GM18873 (cell line): ENCODE results near the gene KLHL13.
"Not testable (repeated sequence)": the region's sequence is repeated elsewhere in the genome, so short reads cannot be mapped to it uniquely, and the experiment has no call there.

Source experiments
- ATAC-seq: cut with Tn5 transposase; IDR thresholded peaks from one replicate; pipeline ENCODE4 v1.9.1; 2021; ENCODE audit warnings: mild to moderate bottlenecking, moderate library complexity, moderate number of reproducible peaks; ENCODE audit not compliant: unreplicated experiment, low FRiP score

Gene KLHL13

GRCh38 chrX:118116713-118117550 is at the start of gene KLHL13:
KLHL13 (minus strand) TSS chrX:118116810; CDS start chrX:118028473, 88,337 bp downstream.
- ATAC-seq, result no peak

GRCh38 chrX:118164138-118164537 is 47.5 kb upstream of the KLHL13 start:
- ATAC-seq, result no peak

- no peak for ATAC-seq
These were observed 40.5 kb upstream of the KLHL13 start for GRCh38 chrX:118156953-118157608.

- ATAC-seq, result no peak
These were observed 39.8 kb upstream of the KLHL13 start for GRCh38 chrX:118156254-118156952.

- ATAC-seq, result no peak
These were observed 36.7 kb upstream of the KLHL13 start for GRCh38 chrX:118153270-118153669.

GRCh38 chrX:118152721-118153120 is 36.1 kb upstream of the KLHL13 start:
- ATAC-seq, result no peak

GRCh38 chrX:118148737-118149136 is 32.1 kb upstream of the KLHL13 start:
- ATAC-seq, result no peak

- ATAC-seq, result not testable (repeated sequence)
These were observed 31.2 kb upstream of the KLHL13 start for GRCh38 chrX:118147771-118148170.

- ATAC-seq, result no peak
These were observed 27.0 kb upstream of the KLHL13 start for GRCh38 chrX:118143578-118143977.

GRCh38 chrX:118131336-118131735 is 14.7 kb upstream of the KLHL13 start:
- no peak for ATAC-seq

- ATAC-seq, result no peak
These were observed 13.1 kb upstream of the KLHL13 start for GRCh38 chrX:118129681-118130080.

- ATAC-seq, result no peak
These were observed 12.1 kb upstream of the KLHL13 start for GRCh38 chrX:118128724-118129123.

- no peak for ATAC-seq
These were observed 9.7 kb upstream of the KLHL13 start for GRCh38 chrX:118126286-118126685.

GRCh38 chrX:118124243-118124642 is 7.6 kb upstream of the KLHL13 start:
- ATAC-seq, result not testable (repeated sequence)

GRCh38 chrX:118117741-118118140 is 1.1 kb upstream of the KLHL13 start:
- ATAC-seq, result no peak

GRCh38 chrX:118115953-118116712 is 477 bp downstream of the KLHL13 start:
- no peak for ATAC-seq

- no peak for ATAC-seq
These were observed 1.6 kb downstream of the KLHL13 start for GRCh38 chrX:118114971-118115370.

- no peak for ATAC-seq
These were observed 7.5 kb downstream of the KLHL13 start for GRCh38 chrX:118109065-118109464.

GRCh38 chrX:118108304-118108703 is 8.3 kb downstream of the KLHL13 start:
- no peak for ATAC-seq

GRCh38 chrX:118100091-118100490 is 16.5 kb downstream of the KLHL13 start:
- ATAC-seq, result no peak
